Epidermal melanocyte (primary cell): ENCODE data around the gene USP17L18.
"Not testable (repeated sequence)": the region's sequence is repeated elsewhere in the genome, so short reads cannot be mapped to it uniquely, and the experiment has no call there.

ENCODE experiments used
- DNase-seq: peaks from one replicate; pipeline ENCODE4 v3.0.0; 2011; ENCODE audit warnings: low spot score; ENCODE audit not compliant: insufficient read length

Gene USP17L18

GRCh38 chr4:9247953-9248680 is at the start of gene USP17L18:
Gene USP17L18 (plus strand): TSS chr4:9248630. CDS start chr4:9248630, 0 bp downstream.
- not testable (repeated sequence) for DNase-seq

GRCh38 chr4:9210357-9210756 is 38.1 kb upstream of the USP17L18 start, which contains the start of gene USP17L10:
Gene USP17L10 (plus strand): TSS chr4:9210657. CDS start chr4:9210657, 0 bp downstream.
- DNase-seq, result not testable (repeated sequence)

- not testable (repeated sequence) for DNase-seq
Observed at GRCh38 chr4:9214701-9215100, 33.7 kb upstream of the USP17L18 start.

- DNase-seq, result not testable (repeated sequence)
Observed at GRCh38 chr4:9215105-9215504, 33.3 kb upstream of the USP17L18 start, which contains the start of gene USP17L11. Gene USP17L11 (plus strand): TSS chr4:9215405. CDS start chr4:9215405, 0 bp downstream.

- DNase-seq, result not testable (repeated sequence)
Observed at GRCh38 chr4:9219852-9220251, 28.6 kb upstream of the USP17L18 start, which contains the start of gene USP17L12. Gene USP17L12 (plus strand): TSS chr4:9220152. CDS start chr4:9220152, 0 bp downstream.

- not testable (repeated sequence) for DNase-seq
Observed at GRCh38 chr4:9224596-9224995, 23.8 kb upstream of the USP17L18 start, which contains the start of gene USP17L13. Gene USP17L13 (plus strand): TSS chr4:9224896. CDS start chr4:9224896, 0 bp downstream.

- DNase-seq, result not testable (repeated sequence)
Observed at GRCh38 chr4:9230249-9230648, 18.2 kb upstream of the USP17L18 start.

- not testable (repeated sequence) for DNase-seq
Observed at GRCh38 chr4:9234085-9234484, 14.3 kb upstream of the USP17L18 start, which contains the start of gene USP17L15. Gene USP17L15 (plus strand): TSS chr4:9234385. CDS start chr4:9234385, 0 bp downstream.

- DNase-seq, result not testable (repeated sequence)
Observed at GRCh38 chr4:9238461-9238860, 10.0 kb upstream of the USP17L18 start.

- not testable (repeated sequence) for DNase-seq
Observed at GRCh38 chr4:9243579-9243978, 4.9 kb upstream of the USP17L18 start, which contains the start of gene USP17L17. Gene USP17L17 (plus strand): TSS chr4:9243879. CDS start chr4:9243879, 0 bp downstream.

GRCh38 chr4:9253078-9253477 is 4.6 kb downstream of the USP17L18 start, which contains the start of gene USP17L19:
Gene USP17L19 (plus strand): TSS chr4:9253378. CDS start chr4:9253378, 0 bp downstream.
- not testable (repeated sequence) for DNase-seq

GRCh38 chr4:9257824-9258223 is 9.4 kb downstream of the USP17L18 start, which contains the start of gene USP17L20:
Gene USP17L20 (plus strand): TSS chr4:9258124. CDS start chr4:9258124, 0 bp downstream.
- not testable (repeated sequence) for DNase-seq

- not testable (repeated sequence) for DNase-seq
Observed at GRCh38 chr4:9262572-9262971, 14.1 kb downstream of the USP17L18 start, which contains the start of gene USP17L21. Gene USP17L21 (plus strand): TSS chr4:9262872. CDS start chr4:9262872, 0 bp downstream.

- DNase-seq, result not testable (repeated sequence)
Observed at GRCh38 chr4:9267319-9267718, 18.9 kb downstream of the USP17L18 start, which contains the start of gene USP17L22. Gene USP17L22 (plus strand): TSS chr4:9267619. CDS start chr4:9267619, 0 bp downstream.

- not testable (repeated sequence) for DNase-seq
Observed at GRCh38 chr4:9271719-9272118, 23.3 kb downstream of the USP17L18 start.
